ENCODE measurements around the gene ENPP6.

ENPP6 gene

GRCh38 chr4:184262901-184263300, 45.2 kb upstream of the ENPP6 start:
- Histone ChIP-seq H3K4me1 (no peaks in the 10 kb centered on the region), H3K4me3 (no peak overlapping the region), H3K9me3 (no peaks in the 10 kb centered on the region), H3K27me3 (peaks cover 0 to 2% of the 10 kb centered on the region in 2 donors), H3K36me3 (no peaks in the 10 kb centered on the region), H3K27ac (no peak overlapping the region)
- intact Hi-C loops (cut with DNase I; ENCODE audit: low total_unique reads): loop anchor here (10.0 kb wide), 1 partner anchor 362 kb away; no protein-coding TSS in a partner anchor
- no peak for DNase-seq
- no peak for TF ChIP-seq CTCF (IDR thresholded peaks at IDR 0.05)

- intact Hi-C loops (cut with DNase I; ENCODE audit: low total_unique reads): loop anchor here (10.0 kb wide), 1 partner anchor 364 kb away; no protein-coding TSS in a partner anchor
Observed at GRCh38 chr4:184261246-184261645, 43.6 kb upstream of the ENPP6 start.

GRCh38 chr4:184259866-184260265, 42.2 kb upstream of the ENPP6 start:
- H3K36me3 ChIP-seq: no peaks in the 10 kb centered on the region
- no peak overlapping the region for H3K4me3 ChIP-seq
- no peak for DNase-seq
- no peak overlapping the region for H3K27ac ChIP-seq
- no peaks in the 10 kb centered on the region for H3K9me3 ChIP-seq
- TF ChIP-seq CTCF (IDR thresholded peaks at IDR 0.05): no peak
- peaks cover 0 to 2% of the 10 kb centered on the region in 2 donors for H3K27me3 ChIP-seq
- intact Hi-C loops (cut with DNase I; ENCODE audit: low total_unique reads): loop anchor here (10.0 kb wide), 1 partner anchor 365 kb away; no protein-coding TSS in a partner anchor
- H3K4me1 ChIP-seq: no peaks in the 10 kb centered on the region

More at GRCh38 chr4:184261246-184261645, 43.6 kb upstream of the ENPP6 start:
- H3K36me3 ChIP-seq: no peaks in the 10 kb centered on the region
- no peak overlapping the region for H3K27ac ChIP-seq
- DNase-seq: no peak
- H3K4me1 ChIP-seq: no peaks in the 10 kb centered on the region
- H3K27me3 ChIP-seq: peaks cover 0 to 2% of the 10 kb centered on the region in 2 donors
- H3K4me3 ChIP-seq: no peak overlapping the region
- H3K9me3 ChIP-seq: no peaks in the 10 kb centered on the region
- no peak for TF ChIP-seq CTCF (IDR thresholded peaks at IDR 0.05)

- H3K27me3 ChIP-seq: peaks cover 0 to 2% of the 10 kb centered on the region in 2 donors
- H3K27ac ChIP-seq: no peak overlapping the region
- H3K36me3 ChIP-seq: no peaks in the 10 kb centered on the region
- H3K4me3 ChIP-seq: no peak overlapping the region
- H3K9me3 ChIP-seq: no peaks in the 10 kb centered on the region
- TF ChIP-seq CTCF (IDR thresholded peaks at IDR 0.05): no peak
- no peak for DNase-seq
- H3K4me1 ChIP-seq: no peaks in the 10 kb centered on the region
- intact Hi-C loops (cut with DNase I; ENCODE audit: low total_unique reads): no loop called here
Observed at GRCh38 chr4:184259081-184259480, 41.4 kb upstream of the ENPP6 start.

- Histone ChIP-seq H3K27me3 (peaks cover 0 to 2% of the 10 kb centered on the region in 2 donors), H3K4me3 (no peak overlapping the region), H3K27ac (no peak overlapping the region), H3K4me1 (no peaks in the 10 kb centered on the region), H3K9me3 (no peaks in the 10 kb centered on the region), H3K36me3 (no peaks in the 10 kb centered on the region)
- no peak for DNase-seq
- intact Hi-C loops (cut with DNase I; ENCODE audit: low total_unique reads): no loop called here
- no peak for TF ChIP-seq CTCF (IDR thresholded peaks at IDR 0.05)
Observed at GRCh38 chr4:184255871-184256642, 38.4 kb upstream of the ENPP6 start.

All from tibial artery (tissue), 4 donors.